Right forelimb (tissue), 1 donor: Measurements from ENCODE around the gene ZNF793.

Experiments used
- DNase-seq: peaks from one replicate; pipeline ENCODE4 v3.0.0-alpha.2; 2018

ZNF793 gene

GRCh38 chr19:37572203-37572602, 65.5 kb downstream of the ZNF793 start:
- no peak for DNase-seq

- DNase-seq = no peak
These were observed 76.6 kb downstream of the ZNF793 start for GRCh38 chr19:37583340-37583739.
